AG04449 (cell line): ENCODE data around the gene GRIK2.

Source experiments
- CTCF ChIA-PET: fragments of 350-600 bp; formaldehyde crosslinking; extraction: SDS; loops from one replicate; lab custom pipeline; 2021; ENCODE audit warnings: antibody characterized with exemption; lab: Yijun Ruan, JAX
- POLR2A ChIA-PET: fragments of 400-600, 350-600 bp; formaldehyde crosslinking; extraction: SDS; loops from one replicate; lab custom pipeline; 2020; ENCODE audit warnings: antibody characterized with exemption, inconsistent platforms; lab: Yijun Ruan, JAX
- DNase-seq: peaks from one replicate; pipeline ENCODE4 v3.0.0-alpha.2; 2010; ENCODE audit warnings: low read depth, low spot score
- H3K4me3 ChIP-seq: 2 replicates; pipeline ENCODE4 v1.5.1; 2011; ENCODE audit warnings: low read depth, mild to moderate bottlenecking, control low read depth, low read length
- CTCF ChIP-seq: IDR thresholded peaks from one replicate; pipeline ENCODE4 v1.5.1; 2011; ENCODE audit warnings: mild to moderate bottlenecking, moderate library complexity, low read length, control low read depth, inconsistent platforms; ENCODE audit not compliant: insufficient read depth; ENCODE audit errors: missing control alignments

Gene GRIK2

GRCh38 chr6:102114402-102114801 lies 720.9 kb downstream of the GRIK2 start:
- TF ChIP-seq CTCF: no peak
- POLR2A ChIA-PET: no interaction called here
- no peak for DNase-seq
- H3K4me3 ChIP-seq: no peak overlapping the region
- CTCF ChIA-PET: no interaction called here

DNA sequence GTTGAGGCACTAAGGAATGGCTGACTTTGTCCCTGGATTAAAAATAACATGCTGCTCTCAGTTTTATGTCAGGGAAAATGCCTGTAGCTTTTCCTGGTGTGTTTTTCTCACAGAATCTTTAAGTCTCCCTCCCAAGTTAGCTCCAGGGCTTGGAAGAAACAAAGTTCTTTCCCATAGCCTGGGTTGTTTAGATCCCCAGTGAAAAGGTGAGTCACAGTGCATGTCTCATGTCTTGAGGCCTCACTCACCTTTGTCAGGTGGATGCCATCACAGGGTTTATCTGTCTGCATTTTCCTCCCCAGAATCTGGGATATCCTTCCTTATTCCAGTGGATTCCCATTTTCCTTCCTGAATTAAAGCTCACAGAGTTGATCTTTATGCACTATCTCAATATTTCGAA lies 722.4 kb downstream of the GRIK2 start:
- no peak overlapping the region for H3K4me3 ChIP-seq
- ChIA-PET CTCF (no interaction called here), POLR2A (no interaction called here)
- DNase-seq: no peak
- TF ChIP-seq CTCF: no peak

- ChIA-PET CTCF (no interaction called here), POLR2A (no interaction called here)
- no peak for DNase-seq
- no peak for TF ChIP-seq CTCF
- no peak overlapping the region for H3K4me3 ChIP-seq
Observed at GRCh38 chr6:102118034-102118433, 724.5 kb downstream of the GRIK2 start.
